ENCODE measurements around the gene MMD2.

The MMD2 gene

DNA sequence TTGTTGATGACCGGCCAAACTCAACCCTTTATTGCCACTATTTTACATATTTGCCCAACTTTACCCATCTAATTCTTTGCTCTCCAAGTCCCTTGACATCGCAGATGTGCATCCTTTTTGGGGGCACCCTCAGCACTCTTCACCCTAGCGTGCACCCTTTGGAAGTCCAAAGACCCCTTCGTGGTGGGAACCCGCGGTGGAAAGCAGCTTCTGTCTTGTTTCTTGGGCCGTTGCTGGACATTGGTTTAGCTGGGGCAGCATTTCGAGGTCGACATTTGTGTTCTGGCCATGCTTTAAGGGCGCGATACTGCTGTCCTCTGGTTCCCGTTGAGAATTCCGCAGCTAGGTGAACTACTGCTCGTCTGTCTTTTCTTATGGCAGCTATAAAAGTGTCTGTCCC lies 96.8 kb downstream of the MMD2 start:
- no peaks in the 10 kb centered on the region for H3K4me1 ChIP-seq (ENCODE audit: insufficient read depth, low read length)
- no peaks in the 10 kb centered on the region for H3K36me3 ChIP-seq (ENCODE audit: insufficient read depth, low read length)
- H3K4me3 ChIP-seq (ENCODE audit: low read length), result peak overlapping the region; percentile 59
- H3K9me3 ChIP-seq (ENCODE audit: insufficient read depth, low read depth, low read length), result peaks cover 30% of the 10 kb centered on the region; the same call in 1 of the 2 replicates
- H3K27me3 ChIP-seq (ENCODE audit: insufficient read depth, low read length), result peaks cover 56% of the 10 kb centered on the region
- H3K9ac ChIP-seq (ENCODE audit: low read depth, low read length), result peak overlapping the region; percentile 71
- H3K27ac ChIP-seq (ENCODE audit: low read depth, low read length), result peak overlapping the region; percentile 69; the same call in 1 of the 2 replicates
- WGBS, result 86% methylated on average over 14 of the region's 14 CpGs

DNA sequence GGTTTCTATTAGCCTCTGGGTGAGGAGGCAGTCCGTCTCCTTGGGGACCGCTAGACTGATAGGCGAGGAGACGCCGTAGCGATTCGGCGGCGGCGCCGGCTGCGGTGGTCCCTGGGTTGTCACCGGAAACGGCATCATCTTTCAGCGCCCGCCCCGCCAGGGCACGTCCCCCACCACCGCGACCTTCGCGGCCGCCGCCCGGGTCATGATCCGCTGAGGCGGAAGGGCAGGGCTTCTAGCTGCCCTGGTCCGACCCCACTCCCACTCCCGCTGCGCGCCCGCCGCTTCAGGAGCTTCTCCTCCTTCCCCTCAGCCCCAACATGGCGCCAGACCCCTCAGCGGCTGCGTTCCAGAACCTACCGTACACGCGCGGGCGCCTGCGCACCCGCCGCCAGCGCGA lies 97.3 kb downstream of the MMD2 start, which contains the start of gene PAPOLB:
PAPOLB (minus strand) TSS at position 358 of the 400 bp plus-strand sequence; CDS start at position 138, 220 bp downstream.
- peak within 1 kb of the TSS; percentile 69; the same call in 1 of the 2 replicates for H3K27ac ChIP-seq (ENCODE audit: low read depth, low read length)
- peak within 1 kb of the TSS; percentile 59 for H3K4me3 ChIP-seq (ENCODE audit: low read length)
- peak within 1 kb of the TSS; percentile 71 for H3K9ac ChIP-seq (ENCODE audit: low read depth, low read length)
- H3K9me3 ChIP-seq (ENCODE audit: insufficient read depth, low read depth, low read length), result peaks cover 30% of the 10 kb centered on the region; the same call in 1 of the 2 replicates
- no peaks in the 10 kb centered on the region for H3K36me3 ChIP-seq (ENCODE audit: insufficient read depth, low read length)
- 8% methylated on average over 46 of the region's 46 CpGs for WGBS
- H3K4me1 ChIP-seq (ENCODE audit: insufficient read depth, low read length), result no peaks in the 10 kb centered on the region
- peaks cover 56% of the 10 kb centered on the region for H3K27me3 ChIP-seq (ENCODE audit: insufficient read depth, low read length)

GRCh38 chr7:4861227-4861626 lies 97.8 kb downstream of the MMD2 start:
- peaks cover 56% of the 10 kb centered on the region for H3K27me3 ChIP-seq (ENCODE audit: insufficient read depth, low read length)
- H3K27ac ChIP-seq (ENCODE audit: low read depth, low read length), result no peak overlapping the region; the same call in 1 of the 2 replicates
- no peaks in the 10 kb centered on the region for H3K36me3 ChIP-seq (ENCODE audit: insufficient read depth, low read length)
- 0 out of 2 replicates have a peak overlapping the region, but pooled peaks have one; percentile 71 for H3K9ac ChIP-seq (ENCODE audit: low read depth, low read length)
- H3K9me3 ChIP-seq (ENCODE audit: insufficient read depth, low read depth, low read length), result peaks cover 30% of the 10 kb centered on the region; the same call in 1 of the 2 replicates
- 82% methylated on average over 11 of the region's 11 CpGs for WGBS
- H3K4me1 ChIP-seq (ENCODE audit: insufficient read depth, low read length), result no peaks in the 10 kb centered on the region
- peak overlapping the region; percentile 59 for H3K4me3 ChIP-seq (ENCODE audit: low read length)

GRCh38 chr7:4857189-4857588 lies 101.8 kb downstream of the MMD2 start:
- no peak overlapping the region for H3K9ac ChIP-seq (ENCODE audit: low read depth, low read length)
- H3K27me3 ChIP-seq (ENCODE audit: insufficient read depth, low read length), result peaks cover 37% of the 10 kb centered on the region
- 96% methylated on average over 3 of the region's 3 CpGs for WGBS
- H3K9me3 ChIP-seq (ENCODE audit: insufficient read depth, low read depth, low read length), result peaks cover 17% of the 10 kb centered on the region; the same call in 1 of the 2 replicates
- H3K36me3 ChIP-seq (ENCODE audit: insufficient read depth, low read length), result no peaks in the 10 kb centered on the region
- no peak overlapping the region for H3K4me3 ChIP-seq (ENCODE audit: low read length)
- H3K4me1 ChIP-seq (ENCODE audit: insufficient read depth, low read length), result no peaks in the 10 kb centered on the region
- H3K27ac ChIP-seq (ENCODE audit: low read depth, low read length), result no peak overlapping the region

- Histone ChIP-seq H3K4me3 (ENCODE audit: low read length) (no peak overlapping the region), H3K27me3 (ENCODE audit: insufficient read depth, low read length) (peaks cover 30% of the 10 kb centered on the region), H3K4me1 (ENCODE audit: insufficient read depth, low read length) (no peaks in the 10 kb centered on the region), H3K27ac (ENCODE audit: low read depth, low read length) (no peak overlapping the region), H3K9ac (ENCODE audit: low read depth, low read length) (no peak overlapping the region), H3K9me3 (ENCODE audit: insufficient read depth, low read depth, low read length) (peaks cover 15% of the 10 kb centered on the region; the same call in 1 of the 2 replicates), H3K36me3 (ENCODE audit: insufficient read depth, low read length) (no peaks in the 10 kb centered on the region)
- WGBS, result 88% methylated on average over 9 of the region's 10 CpGs
These were observed 102.5 kb downstream of the MMD2 start for GRCh38 chr7:4856336-4857057.

Data from HUES64 (cell line).